Ishikawa (cell line): ENCODE measurements around the gene ZNF862.

Source experiments
- CREB1 ChIP-seq: IDR thresholded peaks from 2 replicates; pipeline ENCODE4 v1.6.1; 2012; ENCODE audit warnings: low read depth
- EP300 ChIP-seq: IDR thresholded peaks from 2 replicates; pipeline ENCODE4 v1.6.1; 2012; ENCODE audit warnings: borderline replicate concordance
- MAX ChIP-seq: IDR thresholded peaks from 2 replicates; pipeline ENCODE4 v1.6.1; 2012
- TAF1 ChIP-seq: IDR thresholded peaks from 2 replicates; pipeline ENCODE4 v1.6.1; 2012; ENCODE audit warnings: low read depth, mild to moderate bottlenecking
- USF1 ChIP-seq: IDR thresholded peaks from 2 replicates; pipeline ENCODE4 v1.6.1; 2012

GRCh38 chr7:149792220-149792595 lies 46.0 kb upstream of the ZNF862 start:
- no peak for TF ChIP-seq CREB1
- TF ChIP-seq TAF1: no peak
- TF ChIP-seq MAX: no peak
- TF ChIP-seq USF1: no peak
- no peak for TF ChIP-seq EP300
